Measurements from ENCODE around the gene COP1. TPM values are rescaled to one million over a fixed set of nuclear protein-coding genes. Genes with fewer than 3 reads are reported as not detected.
"Not testable (repeated sequence)": the region's sequence is repeated elsewhere in the genome, so short reads cannot be mapped to it uniquely, and the experiment has no call there.

Gene COP1
- total RNA-seq, 2 donors from 2014 or later = 21.4 to 23.1 TPM

- H3K36me3 ChIP-seq = peaks cover 52% of the 10 kb centered on the region
- H3K27me3 ChIP-seq = no peaks in the 10 kb centered on the region
- TF ChIP-seq CTCF (IDR thresholded peaks at IDR 0.05) = no peak
- no peak for DNase-seq (ENCODE audit: low spot score)
- peaks cover 0 to 14% of the 10 kb centered on the region in 2 donors for H3K9me3 ChIP-seq
- no peak overlapping the region for H3K4me3 ChIP-seq
- H3K27ac ChIP-seq = no peak overlapping the region
- H3K4me1 ChIP-seq = no peaks in the 10 kb centered on the region
These were observed 222.3 kb downstream of the COP1 start for GRCh38 chr1:175984813-175985212.

GRCh38 chr1:175984057-175984812, 222.9 kb downstream of the COP1 start:
- H3K9me3 ChIP-seq = peaks cover 0 to 14% of the 10 kb centered on the region in 2 donors
- no peak overlapping the region for H3K27ac ChIP-seq
- no peak for TF ChIP-seq CTCF (IDR thresholded peaks at IDR 0.05)
- no peak overlapping the region for H3K4me3 ChIP-seq
- DNase-seq (ENCODE audit: low spot score) = no peak
- H3K27me3 ChIP-seq = no peaks in the 10 kb centered on the region
- H3K4me1 ChIP-seq = no peaks in the 10 kb centered on the region
- peaks cover 52% of the 10 kb centered on the region for H3K36me3 ChIP-seq

GRCh38 chr1:175983363-175983762, 223.7 kb downstream of the COP1 start:
- Histone ChIP-seq H3K9me3 (peaks cover 0 to 14% of the 10 kb centered on the region in 2 donors), H3K36me3 (peaks cover 51% of the 10 kb centered on the region)
- H3K27me3 ChIP-seq; DNase-seq (ENCODE audit: low spot score); H3K27ac ChIP-seq; H3K4me1 ChIP-seq; H3K4me3 ChIP-seq: not testable (repeated sequence)

- TF ChIP-seq CTCF (IDR thresholded peaks at IDR 0.05) = no peak
- H3K4me1 ChIP-seq = no peaks in the 10 kb centered on the region
These were observed 226.0 kb downstream of the COP1 start for GRCh38 chr1:175981128-175981527.

GRCh38 chr1:175978926-175979325, 228.2 kb downstream of the COP1 start:
- Histone ChIP-seq H3K4me1 (no peaks in the 10 kb centered on the region), H3K9me3 (peaks cover 0 to 12% of the 10 kb centered on the region in 2 donors), H3K27ac (no peak overlapping the region), H3K36me3 (peaks cover 17% of the 10 kb centered on the region), H3K4me3 (no peak overlapping the region), H3K27me3 (no peaks in the 10 kb centered on the region)
- no peak for TF ChIP-seq CTCF (IDR thresholded peaks at IDR 0.05)
- no peak for DNase-seq (ENCODE audit: low spot score)

More at GRCh38 chr1:175981128-175981527, 226.0 kb downstream of the COP1 start:
- no peak overlapping the region for H3K4me3 ChIP-seq
- H3K9me3 ChIP-seq = peaks cover 0 to 14% of the 10 kb centered on the region in 2 donors
- no peaks in the 10 kb centered on the region for H3K27me3 ChIP-seq
- H3K36me3 ChIP-seq = peaks cover 35% of the 10 kb centered on the region
- DNase-seq (ENCODE audit: low spot score) = no peak
- H3K27ac ChIP-seq = no peak overlapping the region

- peaks cover 13% of the 10 kb centered on the region for H3K36me3 ChIP-seq
- no peak for DNase-seq (ENCODE audit: low spot score)
- H3K4me3 ChIP-seq = no peak overlapping the region
- H3K27ac ChIP-seq = no peak overlapping the region
- H3K9me3 ChIP-seq = peaks cover 0 to 8% of the 10 kb centered on the region in 2 donors
- no peaks in the 10 kb centered on the region for H3K4me1 ChIP-seq
- no peaks in the 10 kb centered on the region for H3K27me3 ChIP-seq
- no peak for TF ChIP-seq CTCF (IDR thresholded peaks at IDR 0.05)
These were observed 228.6 kb downstream of the COP1 start for GRCh38 chr1:175978476-175978875.

Data from right atrium auricular region (tissue), 2 donors.